NCI-H187 (cell line): ENCODE measurements around the gene C1QL2.

Source experiments
- DNase-seq, 2 experiments: peaks; one replicate each; lab custom pipeline; 2025; lab: John Stamatoyannopoulos, UW

The C1QL2 gene

DNA sequence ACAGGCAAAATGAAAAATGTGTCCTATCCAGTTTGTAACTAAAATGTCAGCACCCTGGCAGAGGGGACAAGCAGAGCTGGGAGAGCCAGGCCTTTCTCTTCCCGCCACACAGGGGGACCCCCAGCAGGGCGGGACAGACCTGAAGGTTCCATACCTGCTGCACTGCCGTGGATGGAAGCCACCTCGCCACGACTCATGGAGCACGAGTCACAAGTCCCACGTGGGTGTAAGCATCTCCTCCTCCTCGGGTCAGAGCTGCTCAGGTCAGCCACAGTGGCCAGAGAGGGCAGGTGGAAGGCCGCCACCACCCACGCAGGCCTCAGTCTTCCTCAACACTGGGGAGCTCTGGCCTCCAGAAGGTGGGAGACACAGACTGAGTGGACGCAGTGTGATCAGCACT, 21.0 kb downstream of the C1QL2 start:
- no peak for DNase-seq

DNA sequence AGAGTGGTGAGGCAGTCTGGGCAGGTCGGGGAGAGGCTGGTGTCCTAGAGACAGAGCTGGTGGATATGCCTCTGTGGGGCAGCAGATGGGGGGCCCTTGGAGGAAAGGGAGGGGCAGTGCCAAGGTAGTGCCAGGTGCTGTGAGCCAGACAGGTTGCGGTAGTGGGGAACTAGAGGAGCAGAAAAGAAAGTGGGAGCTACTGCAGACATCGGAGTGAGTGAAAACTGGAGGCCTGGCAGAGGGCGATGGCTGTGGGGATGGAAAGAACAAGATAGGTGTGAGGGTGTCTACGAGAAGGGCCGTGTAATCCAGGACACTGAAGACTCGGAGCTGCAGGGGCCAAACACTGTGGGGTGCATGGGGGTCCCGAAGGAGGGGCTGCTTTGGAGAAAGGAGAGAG, 21.7 kb downstream of the C1QL2 start:
- DNase-seq = no peak

DNA sequence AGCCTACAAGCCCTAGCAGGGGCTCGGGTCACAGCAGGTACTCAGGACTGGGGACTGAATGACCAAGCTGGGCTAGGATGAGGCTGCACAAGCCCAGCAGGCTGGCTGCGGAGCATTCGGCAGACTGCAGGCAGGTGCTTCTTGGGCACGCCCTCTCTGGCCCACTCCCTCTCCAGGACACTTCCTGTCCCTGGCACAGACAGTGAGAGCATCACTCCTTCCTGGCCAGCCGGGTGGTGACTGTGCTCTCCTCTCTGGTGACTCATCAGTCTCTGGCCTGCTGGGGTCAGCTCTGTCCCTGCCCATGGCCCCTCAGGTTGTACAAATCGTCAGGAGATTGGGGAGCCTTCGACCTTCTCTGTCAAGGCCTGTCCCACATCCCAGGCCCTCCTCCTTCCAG, 22.5 kb downstream of the C1QL2 start:
- DNase-seq = no peak

DNA sequence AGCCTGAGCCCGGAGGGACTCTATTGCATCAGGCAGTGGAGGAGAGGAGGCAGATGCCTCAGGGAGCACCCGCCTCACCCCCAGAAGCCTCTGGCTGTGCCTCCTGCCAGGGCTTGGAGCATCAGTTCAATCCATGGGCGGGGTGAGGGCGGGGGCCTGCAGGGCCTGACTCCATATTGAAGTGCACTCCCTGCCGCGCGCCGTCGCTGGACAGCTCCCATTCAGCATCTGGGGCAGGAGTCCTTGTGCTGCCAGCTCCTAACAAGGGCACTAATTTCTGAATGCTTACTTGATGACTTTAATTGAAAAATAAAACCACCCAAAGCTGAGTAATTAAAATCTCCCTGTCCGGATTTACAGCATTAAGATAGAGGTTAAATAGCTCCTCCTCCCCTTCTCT, 23.8 kb downstream of the C1QL2 start:
- no peak for DNase-seq

DNA sequence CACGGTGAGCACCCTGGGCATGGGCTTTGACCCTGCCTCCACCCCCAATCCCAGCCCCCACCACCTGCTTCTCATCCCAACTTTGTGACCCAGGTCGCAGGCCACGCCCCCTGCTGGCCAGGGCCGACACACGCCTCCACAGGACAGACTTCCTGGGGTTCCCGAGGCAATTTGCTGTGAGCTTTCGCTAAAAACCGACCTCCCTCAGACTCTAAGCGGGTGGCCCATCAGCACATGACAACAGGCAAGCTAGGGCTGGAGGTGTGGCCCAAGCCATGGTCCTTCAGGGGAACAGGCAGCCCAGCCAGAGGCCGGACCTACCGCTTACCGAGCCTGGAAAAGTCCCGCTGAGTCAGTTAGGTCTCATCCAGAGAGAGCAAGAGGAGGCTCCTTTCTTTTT, 31.9 kb downstream of the C1QL2 start:
- DNase-seq = no peak

DNA sequence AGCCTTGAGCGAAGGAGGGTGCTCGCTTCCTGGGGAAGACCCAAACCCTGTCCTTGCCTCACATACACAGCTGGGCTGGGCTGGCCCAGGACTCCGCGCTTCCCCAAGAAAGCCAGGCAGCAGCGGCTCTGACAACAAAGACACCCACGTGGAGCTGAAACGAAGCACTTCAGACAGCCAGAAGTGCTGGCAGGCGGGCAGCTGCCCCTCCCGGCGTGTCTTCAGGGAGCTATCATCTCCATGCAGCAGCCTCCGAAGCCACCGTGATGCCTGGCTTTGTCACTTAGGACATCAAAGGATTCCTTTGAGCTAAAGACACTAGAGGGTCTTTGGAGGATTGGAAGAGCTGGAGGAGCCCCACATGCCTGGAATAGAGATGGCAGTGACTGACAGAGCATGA, 35.2 kb downstream of the C1QL2 start:
- peak; percentile 2 to 27 for DNase-seq

DNA sequence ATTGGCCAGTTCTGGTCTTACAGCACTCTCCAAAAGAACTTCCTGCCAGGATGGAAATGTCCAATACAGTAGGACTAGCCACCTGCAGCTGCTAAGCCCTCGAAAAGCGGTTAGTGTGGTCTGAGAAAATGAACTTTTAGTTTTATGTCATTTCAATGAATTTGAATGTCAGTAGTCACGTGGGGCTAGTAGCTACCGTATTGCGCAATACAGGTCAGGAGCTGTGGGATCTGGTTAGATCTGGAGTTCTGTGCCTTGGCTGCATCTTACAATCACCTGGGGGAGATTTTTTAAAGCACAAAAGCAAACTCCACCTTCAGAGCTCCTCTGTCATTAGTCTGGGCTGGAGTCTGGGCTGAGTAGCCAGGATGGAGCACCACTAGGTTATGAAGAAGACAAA, 35.9 kb downstream of the C1QL2 start:
- DNase-seq = no peak

DNA sequence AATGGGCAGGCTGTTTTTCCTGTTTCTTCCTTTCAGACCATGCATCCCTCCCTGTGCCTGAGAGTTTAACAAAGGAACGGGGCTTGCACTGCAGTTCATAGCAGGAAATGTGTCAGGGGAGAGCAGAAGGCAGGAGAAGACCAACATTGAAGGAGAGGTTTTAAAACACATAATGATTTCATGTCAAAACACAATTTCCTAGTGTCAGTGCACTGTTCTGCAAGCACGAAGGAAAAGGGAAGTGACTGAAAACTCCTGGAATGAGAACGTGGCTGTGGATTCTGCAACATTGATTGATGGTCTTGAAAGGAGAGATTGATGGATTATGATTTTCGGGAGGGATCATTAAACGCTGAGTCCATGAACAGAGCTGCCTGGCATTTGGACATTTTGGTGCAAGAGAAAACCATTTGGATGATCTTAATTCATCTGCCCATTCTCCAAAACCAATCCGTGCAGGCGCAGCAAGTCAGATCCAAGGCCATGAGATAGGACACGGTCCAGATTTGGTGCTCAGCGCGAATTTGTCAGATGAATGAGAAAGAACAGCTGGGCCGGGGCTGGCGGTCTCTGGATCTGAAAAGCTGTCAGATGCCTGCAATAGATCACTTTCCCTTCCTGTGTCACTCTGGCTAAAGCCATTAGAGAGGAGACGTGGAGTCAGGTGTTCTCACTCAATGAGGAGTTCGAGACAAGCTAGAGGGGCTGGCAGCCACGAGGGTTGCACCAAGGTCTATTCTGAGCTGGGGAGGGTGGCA, 38.4 kb downstream of the C1QL2 start:
- no peak for DNase-seq

DNA sequence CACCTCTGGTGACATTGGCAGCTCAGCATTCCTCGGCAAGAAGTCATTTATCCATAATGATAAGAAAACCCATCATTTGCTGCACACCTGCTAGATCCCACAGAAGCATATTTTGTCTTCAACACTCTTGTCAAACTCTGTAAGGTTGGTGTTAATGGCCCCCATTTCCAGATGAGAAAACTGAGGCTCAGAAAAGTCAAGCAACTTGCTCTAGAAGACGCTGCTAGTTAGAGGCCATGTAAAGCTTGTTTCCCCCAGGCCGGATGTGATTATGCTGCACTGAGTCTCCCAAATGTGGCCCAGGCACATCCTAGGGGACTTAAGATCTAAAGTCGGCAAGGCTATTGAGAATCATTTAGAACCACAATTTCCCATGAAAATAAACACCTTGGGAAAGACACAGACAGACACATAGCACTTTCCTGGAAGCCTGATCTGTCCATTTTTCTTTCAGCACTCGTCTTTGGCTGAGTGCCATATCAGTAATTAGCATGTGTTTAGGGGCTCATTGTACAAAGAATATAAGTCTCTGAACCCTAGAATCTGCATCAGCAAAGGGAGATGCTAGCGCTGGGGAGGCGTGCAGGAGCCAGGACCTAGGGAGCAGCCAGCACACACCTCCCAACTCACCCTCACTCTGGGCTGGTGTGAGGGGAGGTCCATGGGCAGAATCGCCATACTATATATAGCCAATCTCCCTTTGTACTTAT, 39.3 kb downstream of the C1QL2 start:
- DNase-seq = no peak

DNA sequence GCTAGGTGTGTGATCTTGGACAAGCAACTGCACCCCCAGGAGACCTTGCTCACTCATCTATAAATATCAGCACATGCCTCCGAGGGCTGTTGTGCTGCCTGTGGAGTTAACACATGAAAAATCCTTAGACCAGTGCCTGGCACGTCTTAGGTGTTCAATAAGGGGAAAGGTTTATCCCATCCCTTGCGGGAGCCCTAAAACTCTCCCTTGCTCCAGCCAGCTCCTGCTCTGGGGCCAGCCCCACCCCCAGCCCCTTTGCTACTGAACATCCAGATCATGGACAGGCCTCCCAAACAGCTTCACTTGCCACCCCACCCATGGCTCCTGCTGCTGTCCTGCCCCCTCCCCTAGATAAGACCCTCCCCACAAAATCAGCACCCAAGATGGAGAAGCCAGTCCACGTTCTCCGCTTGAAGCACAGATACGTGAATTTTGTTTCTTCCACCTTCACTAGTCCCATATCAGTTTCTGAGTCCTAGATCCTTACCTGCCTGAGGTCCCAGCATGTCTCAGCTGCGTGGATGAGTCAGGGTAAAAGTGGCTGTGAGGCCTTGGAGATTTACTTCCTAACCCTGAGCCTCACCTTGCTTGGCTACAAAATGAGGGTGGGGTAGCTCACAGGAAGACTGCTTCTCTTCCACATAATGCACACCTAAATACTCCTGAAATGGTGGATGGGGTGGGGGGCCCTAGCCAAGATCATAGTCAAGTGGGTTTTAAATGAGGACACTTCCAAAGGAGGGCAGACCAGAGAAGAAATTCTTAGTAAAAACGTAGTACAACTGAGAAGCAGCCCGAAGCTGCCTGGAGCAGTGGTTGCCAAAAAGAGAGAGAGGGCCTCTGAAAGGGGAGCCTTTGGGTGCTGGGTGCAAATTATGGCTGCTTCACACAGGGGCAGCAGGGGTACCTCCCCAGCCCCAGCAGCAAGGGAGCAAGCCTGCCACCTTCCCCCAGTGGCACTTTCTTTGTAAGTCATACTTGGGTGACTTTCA, 40.4 kb downstream of the C1QL2 start:
- no peak for DNase-seq

DNA sequence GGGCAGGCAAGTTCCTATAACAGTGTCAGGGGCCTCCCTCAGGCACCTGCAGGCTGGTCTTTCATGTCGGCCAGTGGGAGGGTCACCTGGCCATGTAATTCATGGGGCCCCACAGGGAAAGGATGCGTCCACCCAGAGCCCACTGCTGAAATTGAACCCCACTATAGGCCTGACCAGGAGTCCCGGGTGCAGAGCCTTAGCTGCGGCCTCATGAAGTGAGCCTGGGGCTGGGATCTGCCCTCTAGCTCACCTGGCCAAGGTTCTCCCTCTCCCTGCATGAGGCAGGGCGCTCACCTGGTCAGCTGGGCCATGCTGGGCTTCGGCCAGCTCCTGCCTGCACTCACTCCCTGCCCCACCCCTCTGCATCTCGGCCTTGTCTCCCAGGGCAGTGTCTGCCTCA, 41.1 kb downstream of the C1QL2 start:
- no peak for DNase-seq

DNA sequence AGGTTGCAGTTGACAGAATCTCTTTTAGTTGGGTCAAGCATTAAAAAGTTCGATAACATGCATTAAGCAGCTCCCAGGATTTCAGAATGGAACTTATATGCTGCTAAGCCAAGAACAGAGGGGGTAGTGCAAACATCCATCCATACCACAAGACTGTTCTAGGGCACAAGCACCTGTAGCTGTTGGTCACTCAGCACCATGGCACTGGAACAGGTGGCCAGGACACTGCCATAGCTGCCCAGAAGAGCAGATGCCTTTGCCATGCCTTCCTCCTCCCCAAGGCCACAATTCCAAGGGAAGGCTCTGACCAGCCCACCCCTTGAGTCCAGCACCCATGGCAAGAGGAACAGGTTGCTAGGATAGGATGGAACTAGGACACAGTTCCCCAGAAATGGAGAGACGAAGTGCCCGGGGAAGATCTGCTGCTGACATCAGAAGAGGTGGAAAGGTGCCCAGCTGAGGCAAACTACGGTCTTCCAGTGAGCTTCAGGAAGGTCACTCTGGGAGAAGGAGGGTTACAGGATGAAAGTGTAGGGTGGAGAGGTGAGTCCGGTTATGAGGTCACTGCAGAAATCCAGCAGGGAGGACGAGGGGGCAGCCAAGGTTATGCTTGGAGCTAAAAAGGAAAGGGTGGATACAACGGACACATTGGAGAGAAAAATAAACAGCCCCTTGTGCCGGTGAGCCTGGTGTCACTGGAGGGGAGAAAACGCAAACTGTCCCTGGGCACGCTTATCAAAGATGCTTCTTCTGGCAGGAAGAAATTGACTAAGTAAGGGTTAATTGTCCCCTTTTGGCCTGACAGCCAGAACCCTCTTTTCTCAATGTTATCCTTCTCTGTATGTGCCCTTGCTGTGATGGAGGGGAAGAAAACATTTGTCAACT, 41.9 kb downstream of the C1QL2 start:
- no peak for DNase-seq

DNA sequence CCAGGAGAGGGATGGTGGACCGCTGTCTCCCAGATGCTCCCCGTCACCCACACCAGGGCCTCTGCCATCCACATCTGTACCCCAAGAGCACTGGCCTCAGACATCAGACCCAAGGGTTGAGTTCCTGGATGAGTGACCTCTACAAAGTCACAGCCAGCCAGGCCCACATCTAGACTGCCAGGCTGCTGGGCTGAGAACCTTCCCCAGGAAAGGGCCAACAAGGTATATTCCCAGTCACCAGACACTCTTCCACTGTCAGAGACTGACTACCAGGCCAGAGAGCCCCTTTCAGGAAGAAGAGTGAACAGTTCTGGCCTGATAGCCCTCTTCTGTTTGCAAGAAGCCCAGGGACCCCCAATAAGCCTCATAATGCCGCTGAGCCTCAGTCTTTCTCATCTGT, 44.3 kb downstream of the C1QL2 start:
- no peak for DNase-seq

DNA sequence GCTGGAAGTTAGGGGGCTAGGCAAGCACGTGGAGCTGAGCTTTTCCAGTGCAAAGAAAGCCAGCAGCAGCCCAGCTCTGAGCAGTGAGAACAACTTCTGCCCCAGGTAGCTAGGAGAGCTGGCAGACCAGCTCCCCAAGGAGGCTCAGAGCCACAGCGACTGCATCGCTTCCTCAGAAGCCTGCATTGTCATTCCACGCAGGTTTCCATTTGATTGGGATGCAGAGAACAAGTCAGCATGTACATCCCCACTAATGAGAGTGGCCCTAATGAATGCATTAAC, 45.1 kb downstream of the C1QL2 start:
- DNase-seq = no peak

DNA sequence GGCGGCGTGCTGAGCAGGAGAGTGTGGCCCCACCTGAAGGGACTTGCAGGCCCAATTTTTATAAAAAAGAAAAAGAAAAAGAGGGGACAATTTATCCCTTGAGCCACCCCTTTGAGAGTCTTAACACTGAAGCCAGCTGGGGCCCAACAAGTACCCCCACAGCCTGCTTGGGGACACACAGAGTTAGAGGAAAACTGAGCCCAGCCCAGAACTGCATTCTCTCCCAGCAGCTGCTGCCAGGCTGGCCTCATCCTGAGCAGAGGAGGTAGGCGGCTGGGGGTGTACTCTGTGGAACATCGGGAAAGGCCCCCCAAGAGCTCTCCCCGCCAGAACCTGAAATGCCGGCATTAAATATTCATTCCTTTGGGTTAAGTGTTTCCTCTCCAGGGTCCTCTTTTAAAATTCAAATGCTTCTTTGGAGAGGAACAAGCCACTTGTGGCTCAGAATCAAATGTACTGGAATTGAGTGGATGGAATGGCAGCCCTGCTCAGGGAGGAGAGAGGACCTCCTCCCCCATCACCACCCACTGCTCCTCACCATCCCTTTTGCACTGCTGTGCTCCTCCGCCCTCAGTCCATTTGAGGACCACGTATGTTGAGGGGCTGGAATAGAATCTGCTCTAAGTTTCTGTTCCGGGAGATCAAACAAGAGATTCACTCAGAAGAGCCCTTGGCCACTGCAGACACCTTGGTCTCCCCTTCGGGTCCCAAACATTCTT, 45.6 kb downstream of the C1QL2 start:
- DNase-seq = no peak

DNA sequence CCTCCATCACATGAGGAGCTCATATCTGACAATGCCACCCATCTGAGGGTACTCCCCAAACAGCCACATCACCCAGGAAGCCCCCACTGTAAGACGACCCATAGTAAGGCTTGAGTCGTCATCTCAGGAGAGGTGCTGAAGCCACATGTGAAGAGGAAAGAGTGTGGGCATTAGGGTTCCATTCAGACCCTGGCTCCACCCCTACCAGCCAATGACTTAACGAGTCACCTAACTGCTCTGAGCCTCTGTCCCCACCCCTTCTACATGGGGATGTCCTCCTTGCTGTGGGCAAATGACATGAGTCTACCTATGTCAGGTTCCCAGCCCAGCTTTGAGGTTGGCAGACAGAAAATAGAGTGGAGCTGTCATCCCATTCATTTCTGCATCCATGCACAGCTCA, 46.3 kb downstream of the C1QL2 start:
- no peak for DNase-seq

DNA sequence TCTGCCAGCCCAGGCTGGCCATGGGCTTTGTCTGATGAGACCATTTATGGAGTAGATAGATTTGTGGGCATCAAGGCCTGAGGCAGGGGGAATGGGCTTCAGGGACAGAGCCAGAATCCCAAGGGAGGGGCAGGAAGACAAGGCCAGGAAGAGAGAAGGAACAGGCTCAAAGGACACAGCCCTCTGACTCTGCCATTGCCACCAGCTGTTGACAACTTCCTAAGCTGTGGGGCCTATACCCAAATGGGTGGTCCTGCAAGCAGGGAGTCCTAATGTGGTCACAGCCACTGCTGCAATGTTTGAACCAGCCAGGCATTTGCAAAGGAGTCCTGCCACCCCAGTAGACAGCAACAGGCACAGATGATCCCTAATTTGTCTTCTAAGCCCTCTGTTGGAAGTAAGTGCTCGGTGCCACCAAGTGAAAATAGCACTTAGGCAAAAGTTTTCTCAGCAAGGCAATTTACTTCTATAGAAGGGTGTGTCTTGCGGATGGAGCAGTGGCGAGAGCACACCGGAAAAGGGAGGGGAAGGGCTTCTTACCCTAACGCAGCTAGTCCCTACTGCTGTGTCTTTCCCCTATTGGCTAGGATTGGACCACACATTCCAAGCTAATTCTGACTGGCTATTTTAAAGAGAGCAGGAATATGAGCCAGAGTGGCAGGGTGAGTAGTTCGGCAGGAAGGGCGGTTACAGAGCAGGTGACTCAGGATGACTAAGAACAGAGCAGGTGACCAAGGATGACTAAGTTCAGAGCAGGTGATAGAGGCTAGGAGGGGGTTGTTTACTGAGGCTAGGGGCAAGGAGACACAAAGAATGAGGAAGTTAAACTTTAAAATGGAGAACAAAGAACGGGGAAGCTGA, 47.2 kb downstream of the C1QL2 start:
- DNase-seq = no peak

DNA sequence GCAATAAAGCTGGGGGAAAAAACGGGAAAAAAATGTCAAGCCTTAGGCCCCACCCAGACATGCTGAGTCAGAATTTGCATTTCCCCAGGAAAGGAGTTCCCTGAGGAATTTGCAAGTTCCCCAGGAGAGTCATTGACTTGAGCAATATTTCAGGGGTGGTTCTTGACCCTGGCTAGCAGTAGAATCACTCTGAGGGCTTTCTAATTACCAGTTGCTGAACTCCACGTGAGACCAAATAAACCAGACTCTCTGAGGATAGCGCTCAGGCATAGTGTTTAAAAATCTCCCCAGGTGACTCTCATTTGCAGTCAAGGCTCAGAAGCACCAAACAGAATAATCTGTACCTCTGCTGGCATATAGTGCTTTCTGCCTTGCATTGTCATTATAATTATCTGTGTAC, 48.7 kb downstream of the C1QL2 start:
- no peak for DNase-seq

DNA sequence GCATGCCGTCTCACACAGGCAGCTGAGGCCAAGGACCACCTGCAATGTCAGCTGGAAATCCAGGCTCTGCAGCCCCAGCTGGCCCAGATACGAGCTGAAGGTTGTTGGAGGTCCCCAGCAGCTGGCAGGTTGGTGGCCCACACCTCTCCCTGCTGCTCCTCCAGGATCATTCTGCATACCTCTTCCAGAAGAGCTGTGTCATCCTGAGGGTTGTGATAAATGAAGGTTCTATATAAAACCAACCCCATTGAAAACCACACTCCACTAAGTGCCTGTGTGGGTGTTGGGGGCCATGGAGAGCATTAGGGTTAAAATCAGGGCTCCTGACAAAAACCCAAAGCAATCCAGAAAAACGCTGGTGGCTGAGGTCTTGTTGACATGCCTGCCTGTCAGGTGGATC, 50.4 kb downstream of the C1QL2 start:
- no peak for DNase-seq

DNA sequence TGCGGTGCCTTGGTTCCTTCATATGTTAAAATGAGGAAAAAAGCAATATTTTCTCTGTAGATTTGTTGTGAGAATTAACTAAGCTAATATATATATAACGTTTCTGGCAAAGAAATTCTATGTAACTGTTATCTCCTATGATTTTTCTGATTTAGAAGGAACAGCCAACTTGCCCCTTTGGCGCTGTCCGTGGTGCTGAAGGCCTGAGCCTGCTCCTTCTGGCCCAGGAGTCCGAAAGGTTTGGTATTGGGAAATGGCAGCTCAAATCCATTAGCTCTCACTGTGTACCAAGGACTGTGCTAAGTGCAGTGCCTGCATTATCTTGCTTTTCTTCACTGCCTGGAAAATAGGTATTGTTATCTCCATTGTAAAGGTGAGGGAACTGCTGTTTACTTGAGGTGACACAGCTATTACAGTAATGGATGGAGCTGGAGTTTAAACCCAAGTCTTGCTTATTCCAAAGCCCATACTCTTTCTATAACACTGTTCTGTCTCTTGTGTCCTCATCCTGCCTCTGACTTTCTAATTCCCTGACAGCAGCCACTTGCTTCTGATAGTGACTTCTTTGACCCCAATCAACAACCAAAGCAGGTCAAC, 52.2 kb downstream of the C1QL2 start:
- no peak for DNase-seq
